Heart left ventricle (tissue), 16 donors: ENCODE results near the gene AFF3. TPM values are rescaled to one million over a fixed set of nuclear protein-coding genes. Genes with fewer than 3 reads are reported as not detected.

Source experiments
- ATAC-seq, 4 donors: fragments of 200-7000 bp; cut with Tn5 transposase; one replicate each; pipeline ENCODE4 v1.9.1; 2020 to 2022; ENCODE audit warnings: moderate library complexity in 4 of 4, mild to moderate bottlenecking in 3 of 4, moderate number of reproducible peaks in 1 of 4
- DNase-seq, 5 donors: peaks; one replicate each; pipeline ENCODE4 v3.0.0-alpha.2; 2020
- H3K27ac ChIP-seq, 12 donors: fragments of 200-600 bp; sonication (generic) in 4 of 12; one replicate each; pipeline versions ENCODE4 v1.5.0 to v1.8.0; 2016 to 2022; ENCODE audit warnings: mild to moderate bottlenecking in 2 of 12
- H3K27me3 ChIP-seq, 9 donors: fragments of 200-600 bp; sonication (generic) in 2 of 9; one replicate each; pipeline versions ENCODE4 v1.5.1 to v1.8.0; 2016 to 2022; ENCODE audit warnings: mild to moderate bottlenecking in 3 of 9
- H3K36me3 ChIP-seq, 9 donors: fragments of 200-600 bp; sonication (generic) in 2 of 9; one replicate each; pipeline versions ENCODE4 v1.5.0 to v1.8.0; 2018 to 2022; ENCODE audit warnings: mild to moderate bottlenecking in 2 of 9
- H3K4me1 ChIP-seq, 12 donors: fragments of 200-600 bp; sonication (generic) in 4 of 12; one replicate each; pipeline versions ENCODE4 v1.5.0 to v1.8.0; 2016 to 2022; ENCODE audit warnings: mild to moderate bottlenecking in 3 of 12
- H3K4me3 ChIP-seq, 12 donors: fragments of 200-600 bp; sonication (generic) in 4 of 12; one replicate each; pipeline versions ENCODE4 v1.5.0 to v1.8.0; 2017 to 2022; ENCODE audit warnings: mild to moderate bottlenecking in 9 of 12, moderate library complexity in 4 of 12
- H3K9me3 ChIP-seq, 12 donors: fragments of 200-600 bp; sonication (generic) in 4 of 12; one replicate each; pipeline versions ENCODE4 v1.5.0 to v1.8.0; 2016 to 2022; ENCODE audit warnings: mild to moderate bottlenecking in 1 of 12
- CTCF ChIP-seq, 12 donors: fragments of 200-600 bp; sonication (generic) in 4 of 12; IDR thresholded peaks; one replicate each; pipeline versions ENCODE4 v1.5.0 to v1.8.0; 2018 to 2022; ENCODE audit warnings: antibody characterized with exemption in 12 of 12, mild to moderate bottlenecking in 5 of 12
- POLR2A ChIP-seq, 2 donors: fragments of 450-650 bp; IDR thresholded peaks; one replicate each; pipeline ENCODE4 v1.6.1; 2017; ENCODE audit warnings: antibody characterized with exemption in 2 of 2, mild to moderate bottlenecking in 2 of 2, moderate library complexity in 2 of 2
- WGBS, 4 donors: extraction: QIAGEN DNeasy Blood & Tissue Kit in 2 of 4; methylation state at CpG; one replicate each; pipeline versions ENCODE4 v1.1.5 to v1.1.7; 2013 to 2018; 5-methylcytosine and 5-hydroxymethylcytosine counted together
- intact Hi-C, 10 donors: fragments of 100-400 bp; cut with DNase I; formaldehyde crosslinking; loops; one replicate each; pipeline versions ENCODE4 v1.11.1 to v1.14.2; 2022
- polyA plus RNA-seq, 2 donors: library from polyadenylated mRNA; stranded (reverse); fragments of 200-250 nt; gene quantifications; one replicate each; pipeline ENCODE4 v1.2.3, GENCODE V29; 2013
- total RNA-seq, 9 donors: library from RNA; depleted of rRNA in 2 of 9; stranded (reverse); fragments of >200 nt in 2 of 9; fragmentation: NEBNext Ultra II Directional in 3 of 9; extraction: Animal tissue kit (Norgen Biotek cat#: 25700) in 3 of 9; gene quantifications; one replicate each; pipeline versions ENCODE4 v1.1.0 to v1.2.4, GENCODE V29; 2016 to 2023
- donor health status: ischemic (EF 13 %, LVEDD 7.1; RV severe dilation, severe dysfunction).
- donor health status: healthy with polysubstance abuse.
- donor health status: DM: no; HTN: yes; CAD: no.
- donor health status: DM: no; HTN: no; CAD: no.
- donor health status: ischemic (EF 25% LVEDD 6.9; RV normal size, moderate dysfunction).
- donor health status: ischemic (EF 25% LVEDD 5.7; RV mildly dilated, moderate dysfunction).
- donor health status: healthy.
- donor health status: DM: yes; HTN: yes; CAD: no.
- donor health status: ischemic (EF 35%, LVEDD 5.7; RV mildly dilated, moderate dysfunction).
- donor health status: nonischemic (EF 11% LVEDD 7.7; RV severe dilation, severe dysfunction).
- donor health status: DM: yes; HTN: yes; CAD: no.
- donor health status: PGD.
- donor health status: ischemic (EF 29% LVEDD 5.4; RV normal size, mild dysfunction).
- donor health status: nonischemic (EF 23%, LVEDD 6.1; RV moderate dilation, normal function).

AFF3 gene
- total and polyA plus RNA-seq, 11 donors, result 1.3 to 15.5 (median 4.7) TPM

DNA sequence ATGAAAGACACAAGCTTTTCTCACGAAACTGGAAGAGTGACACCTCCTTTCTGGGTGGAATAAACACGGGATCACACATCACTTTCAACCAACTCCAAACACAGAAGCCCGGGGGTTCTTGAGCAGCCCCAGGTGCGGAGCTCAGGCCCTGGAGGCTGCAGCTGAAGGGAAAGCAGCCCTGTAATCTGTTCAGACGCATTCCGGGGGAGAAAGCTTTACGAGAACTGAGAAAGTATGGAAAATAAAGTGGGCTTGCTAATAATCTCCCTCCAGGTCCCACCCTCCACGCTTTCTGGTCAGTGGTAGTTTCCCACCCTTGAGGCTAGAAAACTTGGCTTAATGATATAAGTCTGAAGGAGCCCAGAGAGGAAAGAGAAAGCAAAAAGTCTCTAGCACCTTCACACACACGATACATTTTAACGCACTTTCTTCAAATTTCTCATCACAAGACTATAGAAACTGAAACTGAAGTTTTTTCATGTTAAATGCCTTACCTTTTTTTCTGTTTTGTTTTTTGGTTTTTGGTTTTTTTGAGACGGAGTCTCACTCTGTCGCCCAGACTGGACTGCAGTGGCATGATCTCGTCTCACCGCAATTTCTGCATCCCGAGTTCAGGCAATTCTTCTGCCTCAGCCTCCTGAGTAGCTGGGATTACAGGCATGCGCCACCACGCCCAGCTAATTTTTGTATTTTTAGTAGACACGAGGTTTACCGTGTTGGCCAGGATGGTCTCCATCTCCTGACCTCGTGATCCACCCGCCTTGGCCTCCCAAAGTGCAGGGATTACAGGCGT, 141.3 kb downstream of the AFF3 start:
- Histone ChIP-seq H3K27me3 (no peaks in the 10 kb centered on the region), H3K4me1 (no peaks in the 10 kb centered on the region), H3K36me3 (peaks cover 0 to 13% (median 0%) of the 10 kb centered on the region in 9 donors), H3K4me3 (no peak overlapping the region), H3K9me3 (no peaks in the 10 kb centered on the region), H3K27ac (no peak overlapping the region)
- TF ChIP-seq POLR2A (IDR thresholded peaks at IDR 0.05) (no peak), CTCF (IDR thresholded peaks at IDR 0.05) (no peak)
- DNase-seq, result no peak
- intact Hi-C loops, result no loop called here
- no peak for ATAC-seq
- 89 to 94% (median 93%) methylated on average over 22 of the region's 22 CpGs for WGBS, 4 donors

- DNase-seq, result no peak
- 89 to 94% (median 93%) methylated on average over 12 of the region's 12 CpGs for WGBS, 4 donors
- intact Hi-C loops, result no loop called here
- Histone ChIP-seq H3K9me3 (no peaks in the 10 kb centered on the region), H3K36me3 (peaks cover 0 to 4% (median 0%) of the 10 kb centered on the region in 9 donors), H3K27me3 (no peaks in the 10 kb centered on the region), H3K27ac (no peak overlapping the region), H3K4me3 (no peak overlapping the region), H3K4me1 (no peaks in the 10 kb centered on the region)
- TF ChIP-seq CTCF (IDR thresholded peaks at IDR 0.05), result no peak
- no peak for TF ChIP-seq POLR2A (IDR thresholded peaks at IDR 0.05)
- ATAC-seq, result no peak
Observed at GRCh38 chr2:99998651-99999320, 143.6 kb downstream of the AFF3 start.

DNA sequence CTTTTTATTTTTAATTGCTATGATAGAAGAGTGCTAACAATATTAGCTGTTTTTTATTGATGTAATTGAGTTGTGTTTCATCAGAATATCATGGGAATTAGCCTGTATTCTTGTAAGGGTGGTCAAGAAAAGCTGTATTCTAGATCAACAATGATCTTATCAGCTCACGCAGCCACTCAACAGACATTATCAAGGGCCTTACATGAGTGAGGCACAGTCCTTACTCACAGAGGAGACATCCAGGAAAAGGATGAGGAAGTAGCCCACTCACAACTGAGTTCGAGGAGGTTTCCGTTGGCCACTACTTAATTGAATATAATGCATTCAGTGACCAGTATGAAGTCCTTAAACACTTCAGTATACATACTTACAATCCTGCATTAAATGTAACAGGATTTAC, 152.5 kb downstream of the AFF3 start:
- H3K27ac ChIP-seq, result no peak overlapping the region
- no peak for DNase-seq
- WGBS, 4 donors, result 62 to 74% (median 68%) methylated on average over 3 of the region's 3 CpGs

GRCh38 chr2:99988599-99988998, 153.8 kb downstream of the AFF3 start:
- Histone ChIP-seq H3K9me3 (no peaks in the 10 kb centered on the region), H3K4me1 (peaks cover 0 to 24% (median 6%) of the 10 kb centered on the region in 12 donors), H3K27me3 (no peaks in the 10 kb centered on the region), H3K27ac (no peak overlapping the region), H3K4me3 (no peak overlapping the region), H3K36me3 (no peaks in the 10 kb centered on the region)
- 20 to 34% (median 27%) methylated on average over 3 of the region's 3 CpGs for WGBS, 4 donors
- intact Hi-C loops, result no loop called here
- ATAC-seq (no peak), DNase-seq (no peak)
- TF ChIP-seq POLR2A (IDR thresholded peaks at IDR 0.05) (no peak), CTCF (IDR thresholded peaks at IDR 0.05) (no peak)

More for the DNA sequence above, 152.5 kb downstream of the AFF3 start:
- no peaks in the 10 kb centered on the region for H3K27me3 ChIP-seq
- H3K36me3 ChIP-seq, result no peaks in the 10 kb centered on the region
- H3K4me3 ChIP-seq, result no peak overlapping the region
- intact Hi-C loops, result no loop called here
- H3K9me3 ChIP-seq, result no peaks in the 10 kb centered on the region
- peaks cover 0 to 21% (median 5%) of the 10 kb centered on the region in 12 donors for H3K4me1 ChIP-seq
- ATAC-seq, result peak in 1 of 4 donors; percentile 73
- no peak for TF ChIP-seq POLR2A (IDR thresholded peaks at IDR 0.05)
